ENCODE data around the gene SLC35B2. TPM values are rescaled to one million over a fixed set of nuclear protein-coding genes. Genes with fewer than 3 reads are reported as not detected.
A peak's percentile ranks its signal among the peaks of the same experiment; 100 is the strongest.

The SLC35B2 gene
- total RNA-seq, 1 experiment from 2014 or later = 44.6 TPM

GRCh38 chr6:44223319-44224028, 33.9 kb downstream of the SLC35B2 start, which contains the start of gene SLC29A1:
TSS of gene SLC29A1 (plus strand) at chr6:44223595. CDS start at chr6:44227314, 3,719 bp downstream.
- H3K36me3 ChIP-seq (ENCODE audit: control insufficient read depth, insufficient read depth, low read length) = no peaks in the 10 kb centered on the region
- Mint-ChIP-seq H3K27ac (ENCODE audit: unreplicated experiment) (peak within 1 kb of the TSS; percentile 44), H3K4me3 (ENCODE audit: unreplicated experiment) (peak within 1 kb of the TSS; percentile 89), H3K4me1 (ENCODE audit: low read depth, unreplicated experiment) (peaks cover 7% of the 10 kb centered on the region), H3K27me3 (ENCODE audit: insufficient read depth, unreplicated experiment) (no peaks in the 10 kb centered on the region), H3K9me3 (ENCODE audit: unreplicated experiment) (no peaks in the 10 kb centered on the region), H3K36me3 (ENCODE audit: insufficient read depth, unreplicated experiment) (peaks cover 18% of the 10 kb centered on the region)
- peaks cover 44% of the 10 kb centered on the region for H3K4me1 ChIP-seq
- POLR2A ChIA-PET = interaction anchor here (0.5 to 2.3 kb wide), 7 partner anchors 14 to 421 kb away, joined by 3 to 13 read pairs (median 5); partner anchors contain the start of genes HSP90AB1, MRPL14, SLC35B2 and TMEM63B
- intact Hi-C loops (cut with micrococcal nuclease; ENCODE audit: unreplicated experiment) = loop anchor here (1.0 kb wide), 1 partner anchor 51 kb away; no protein-coding TSS in a partner anchor
- peak; percentile 19 to 45 for TF ChIP-seq CTCF (IDR thresholded peaks at IDR 0.05; ENCODE audit: insufficient read depth in 1 of 2, low read depth in 1 of 2, low read length in 1 of 2, severe bottlenecking in 1 of 2, unreplicated experiment in 1 of 2)
- peak; percentile 86 to 88 for DNase-seq
- H3K27me3 ChIP-seq (replicated peaks; ENCODE audit: control insufficient read depth, insufficient read depth, low read length) = no peaks in the 10 kb centered on the region
- CTCF ChIA-PET = interaction anchor here (0.6 to 4.0 kb wide), 11 partner anchors 11 to 127 kb away, joined by 3 to 25 read pairs (median 4); no protein-coding TSS in a partner anchor
- H3K9me3 ChIP-seq = no peaks in the 10 kb centered on the region
- H3K4me3 ChIP-seq (ENCODE audit: low read depth, low read length) = peak within 1 kb of the TSS; percentile 59
- no TSS peak for BruUV-seq (replicated peaks)

- Histone ChIP-seq H3K4me1 (peaks cover 50% of the 10 kb centered on the region), H3K9me3 (no peaks in the 10 kb centered on the region), H3K36me3 (ENCODE audit: control insufficient read depth, insufficient read depth, low read length) (no peaks in the 10 kb centered on the region), H3K27me3 (replicated peaks; ENCODE audit: control insufficient read depth, insufficient read depth, low read length) (no peaks in the 10 kb centered on the region), H3K4me3 (ENCODE audit: low read depth, low read length) (peak overlapping the region; percentile 59)
- BruUV-seq (replicated peaks) = no TSS peak
- intact Hi-C loops (cut with micrococcal nuclease; ENCODE audit: unreplicated experiment) = loop anchor here (1.0 kb wide), 1 partner anchor 50 kb away; no protein-coding TSS in a partner anchor
- no peaks in the 10 kb centered on the region for H3K27me3 Mint-ChIP-seq (ENCODE audit: insufficient read depth, unreplicated experiment)
- DNase-seq = no peak
- ChIA-PET POLR2A (interaction anchor here (0.5 to 2.3 kb wide), 5 partner anchors 15 to 420 kb away, joined by 3 to 13 read pairs (median 5); partner anchors contain the start of genes HSP90AB1, MRPL14, SLC35B2 and TMEM63B), CTCF (interaction anchor here (0.7 to 4.0 kb wide), 7 partner anchors 12 to 126 kb away, joined by 3 to 25 read pairs (median 4); no protein-coding TSS in a partner anchor)
- peaks cover 12% of the 10 kb centered on the region for H3K36me3 Mint-ChIP-seq (ENCODE audit: insufficient read depth, unreplicated experiment)
- H3K27ac Mint-ChIP-seq (ENCODE audit: unreplicated experiment) = peak overlapping the region; percentile 44
- no peak for TF ChIP-seq CTCF (IDR thresholded peaks at IDR 0.05; ENCODE audit: insufficient read depth in 1 of 2, low read depth in 1 of 2, low read length in 1 of 2, severe bottlenecking in 1 of 2, unreplicated experiment in 1 of 2)
- peak overlapping the region; percentile 89 for H3K4me3 Mint-ChIP-seq (ENCODE audit: unreplicated experiment)
- H3K4me1 Mint-ChIP-seq (ENCODE audit: low read depth, unreplicated experiment) = peaks cover 7% of the 10 kb centered on the region
- no peaks in the 10 kb centered on the region for H3K9me3 Mint-ChIP-seq (ENCODE audit: unreplicated experiment)
These were observed 34.6 kb downstream of the SLC35B2 start for GRCh38 chr6:44222486-44223318.

GRCh38 chr6:44221961-44222335, 35.4 kb downstream of the SLC35B2 start:
- H3K4me3 ChIP-seq (ENCODE audit: low read depth, low read length) = no peak overlapping the region
- ChIA-PET POLR2A (interaction anchor here (0.6 to 0.7 kb wide), 2 partner anchors 53 to 110 kb away, joined by 3 read pairs; no protein-coding TSS in a partner anchor), CTCF (interaction anchor here (0.6 to 1.6 kb wide), 5 partner anchors 9 to 584 kb away, joined by 3 to 13 read pairs (median 5); no protein-coding TSS in a partner anchor)
- peaks cover 12% of the 10 kb centered on the region for H3K36me3 Mint-ChIP-seq (ENCODE audit: insufficient read depth, unreplicated experiment)
- no peak for TF ChIP-seq CTCF (IDR thresholded peaks at IDR 0.05; ENCODE audit: insufficient read depth in 1 of 2, low read depth in 1 of 2, low read length in 1 of 2, severe bottlenecking in 1 of 2, unreplicated experiment in 1 of 2)
- peak overlapping the region; percentile 89 for H3K4me3 Mint-ChIP-seq (ENCODE audit: unreplicated experiment)
- intact Hi-C loops (cut with micrococcal nuclease; ENCODE audit: unreplicated experiment) = loop anchor here (1.0 kb wide), 1 partner anchor 12 kb away; no protein-coding TSS in a partner anchor
- H3K4me1 Mint-ChIP-seq (ENCODE audit: low read depth, unreplicated experiment) = peaks cover 9% of the 10 kb centered on the region
- no peak overlapping the region for H3K27ac Mint-ChIP-seq (ENCODE audit: unreplicated experiment)
- no peaks in the 10 kb centered on the region for H3K9me3 ChIP-seq
- BruUV-seq (replicated peaks) = no TSS peak
- H3K27me3 Mint-ChIP-seq (ENCODE audit: insufficient read depth, unreplicated experiment) = no peaks in the 10 kb centered on the region
- no peak for DNase-seq
- no peaks in the 10 kb centered on the region for H3K9me3 Mint-ChIP-seq (ENCODE audit: unreplicated experiment)
- peaks cover 47% of the 10 kb centered on the region for H3K4me1 ChIP-seq
- H3K36me3 ChIP-seq (ENCODE audit: control insufficient read depth, insufficient read depth, low read length) = no peaks in the 10 kb centered on the region
- H3K27me3 ChIP-seq (replicated peaks; ENCODE audit: control insufficient read depth, insufficient read depth, low read length) = no peaks in the 10 kb centered on the region
